IPS-18a (cell line): ENCODE results near the gene ZNF488.

ENCODE experiments used
- H3K27ac ChIP-seq: one replicate; pipeline ENCODE4 v1.5.1; 2013; ENCODE audit warnings: low read length
- H3K27me3 ChIP-seq: one replicate; pipeline ENCODE4 v1.6.1; 2013; ENCODE audit warnings: mild to moderate bottlenecking, low read length; ENCODE audit not compliant: control insufficient read depth, insufficient read depth
- H3K36me3 ChIP-seq: one replicate; pipeline ENCODE4 v1.6.1; 2013; ENCODE audit warnings: low read depth, low read length; ENCODE audit not compliant: control insufficient read depth
- H3K4me1 ChIP-seq: one replicate; pipeline ENCODE4 v1.6.1; 2013; ENCODE audit warnings: low read depth, low read length; ENCODE audit not compliant: control insufficient read depth
- H3K4me3 ChIP-seq: one replicate; pipeline ENCODE4 v1.5.1; 2013; ENCODE audit warnings: low read length
- H3K9ac ChIP-seq: one replicate; pipeline ENCODE4 v1.6.1; 2013; ENCODE audit warnings: mild to moderate bottlenecking, low read length, moderate library complexity
- H3K9me3 ChIP-seq: one replicate; pipeline ENCODE4 v1.6.1; 2013; ENCODE audit warnings: low read depth, low read length; ENCODE audit not compliant: control insufficient read depth

ZNF488 gene

GRCh38 chr10:47317251-47317650, 66.8 kb downstream of the ZNF488 start:
- Histone ChIP-seq H3K9me3 (no peaks in the 10 kb centered on the region), H3K4me3 (no peak overlapping the region), H3K27me3 (no peaks in the 10 kb centered on the region)

DNA sequence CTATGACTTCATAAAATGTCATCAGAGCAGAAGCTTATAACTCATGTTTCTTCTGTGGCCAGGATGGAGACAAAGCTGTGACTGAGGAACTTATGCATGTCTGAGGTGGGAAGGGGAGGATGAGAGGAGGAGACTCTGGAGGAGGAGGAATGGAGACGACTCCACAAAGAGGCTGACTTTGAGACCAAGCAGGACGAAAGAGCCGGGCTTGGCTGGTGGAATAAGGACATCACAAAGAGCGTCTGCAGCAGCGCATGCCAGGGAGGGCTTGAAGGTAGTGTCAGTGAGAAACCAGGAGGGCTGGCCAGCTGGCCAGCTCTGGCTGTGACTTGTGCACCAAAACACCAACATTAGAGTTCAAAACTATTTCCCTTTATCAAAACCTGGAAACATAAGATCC, 68.0 kb downstream of the ZNF488 start:
- H3K27ac ChIP-seq, result no peak overlapping the region
- H3K4me1 ChIP-seq, result no peaks in the 10 kb centered on the region
- H3K4me3 ChIP-seq, result no peak overlapping the region
- no peaks in the 10 kb centered on the region for H3K36me3 ChIP-seq
- H3K27me3 ChIP-seq, result no peaks in the 10 kb centered on the region
- no peaks in the 10 kb centered on the region for H3K9me3 ChIP-seq
- H3K9ac ChIP-seq, result no peak overlapping the region

More at GRCh38 chr10:47317251-47317650, 66.8 kb downstream of the ZNF488 start:
- Histone ChIP-seq H3K4me1 (no peaks in the 10 kb centered on the region), H3K9ac (no peak overlapping the region), H3K36me3 (no peaks in the 10 kb centered on the region), H3K27ac (no peak overlapping the region)
